ENCODE data around the gene PIP4K2B.

PIP4K2B gene

GRCh38 chr17:38748892-38749222 is 50.5 kb downstream of the PIP4K2B start:
- no peak for DNase-seq (ENCODE audit: low read depth)
- H3K4me3 ChIP-seq (ENCODE audit: low read length), result peak overlapping the region; percentile 100
- TF ChIP-seq, protein P1, sequence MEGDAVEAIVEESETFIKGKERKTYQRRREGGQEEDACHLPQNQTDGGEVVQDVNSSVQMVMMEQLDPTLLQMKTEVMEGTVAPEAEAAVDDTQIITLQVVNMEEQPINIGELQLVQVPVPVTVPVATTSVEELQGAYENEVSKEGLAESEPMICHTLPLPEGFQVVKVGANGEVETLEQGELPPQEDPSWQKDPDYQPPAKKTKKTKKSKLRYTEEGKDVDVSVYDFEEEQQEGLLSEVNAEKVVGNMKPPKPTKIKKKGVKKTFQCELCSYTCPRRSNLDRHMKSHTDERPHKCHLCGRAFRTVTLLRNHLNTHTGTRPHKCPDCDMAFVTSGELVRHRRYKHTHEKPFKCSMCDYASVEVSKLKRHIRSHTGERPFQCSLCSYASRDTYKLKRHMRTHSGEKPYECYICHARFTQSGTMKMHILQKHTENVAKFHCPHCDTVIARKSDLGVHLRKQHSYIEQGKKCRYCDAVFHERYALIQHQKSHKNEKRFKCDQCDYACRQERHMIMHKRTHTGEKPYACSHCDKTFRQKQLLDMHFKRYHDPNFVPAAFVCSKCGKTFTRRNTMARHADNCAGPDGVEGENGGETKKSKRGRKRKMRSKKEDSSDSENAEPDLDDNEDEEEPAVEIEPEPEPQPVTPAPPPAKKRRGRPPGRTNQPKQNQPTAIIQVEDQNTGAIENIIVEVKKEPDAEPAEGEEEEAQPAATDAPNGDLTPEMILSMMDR (IDR thresholded peaks at IDR 0.05; ENCODE audit: insufficient read depth, low read depth, low read length, missing control alignments), result no peak

GRCh38 chr17:38748149-38748891 is 51.0 kb downstream of the PIP4K2B start, which contains the start of gene PCGF2:
Gene PCGF2 (minus strand): TSS chr17:38748336. CDS start chr17:38740402, 7,934 bp downstream.
- peak; percentile 83 for DNase-seq (ENCODE audit: low read depth)
- peak within 1 kb of the TSS; percentile 100 for H3K4me3 ChIP-seq (ENCODE audit: low read length)
- TF ChIP-seq, protein P1 (IDR thresholded peaks at IDR 0.05; ENCODE audit: insufficient read depth, low read depth, low read length, missing control alignments), result no peak

DNA sequence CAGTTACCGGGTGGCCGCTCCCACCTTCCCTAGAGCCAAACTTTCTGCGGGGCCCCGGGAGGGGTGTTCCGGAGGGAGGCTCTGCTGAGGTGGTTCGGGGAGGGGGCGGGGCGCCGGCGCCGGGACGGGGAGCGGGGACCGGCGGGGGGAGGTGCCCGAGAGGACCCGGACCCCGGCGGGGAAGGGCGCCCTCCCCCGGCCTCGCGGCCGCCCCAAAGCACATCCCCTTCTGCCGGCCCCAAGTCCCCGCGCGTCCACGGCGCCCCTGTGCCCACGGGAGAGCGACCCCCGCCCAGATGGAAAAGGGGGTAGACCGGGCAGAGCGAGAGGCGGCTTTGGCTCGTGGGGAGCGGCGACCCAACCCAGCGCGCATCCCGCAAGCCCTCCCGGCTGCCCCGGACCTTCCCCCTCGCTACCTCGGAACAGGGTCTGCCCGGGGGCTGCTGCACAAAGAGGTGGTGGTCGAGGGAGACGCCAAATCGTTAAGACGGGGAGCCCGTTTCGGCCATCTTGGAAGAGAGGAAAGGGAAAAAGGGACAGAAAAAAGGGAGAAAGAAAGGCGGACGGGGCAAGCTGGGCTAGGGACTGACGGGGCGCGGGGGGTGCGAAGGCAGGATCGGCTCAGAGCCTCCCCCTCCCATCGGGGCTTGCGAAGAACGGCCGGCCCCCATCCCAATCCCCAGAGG is 51.8 kb downstream of the PIP4K2B start:
- TF ChIP-seq, protein P1 (IDR thresholded peaks at IDR 0.05; ENCODE audit: insufficient read depth, low read depth, low read length, missing control alignments), result no peak
- peak overlapping the region; percentile 100 for H3K4me3 ChIP-seq (ENCODE audit: low read length)

GRCh38 chr17:38746849-38747462 is 52.4 kb downstream of the PIP4K2B start:
- DNase-seq (ENCODE audit: low read depth), result no peak
- peak overlapping the region; percentile 100 for H3K4me3 ChIP-seq (ENCODE audit: low read length)
- TF ChIP-seq, protein P1 (IDR thresholded peaks at IDR 0.05; ENCODE audit: insufficient read depth, low read depth, low read length, missing control alignments), result no peak

More for the DNA sequence above, 51.8 kb downstream of the PIP4K2B start:
- no peak for DNase-seq (ENCODE audit: low read depth)

DNA sequence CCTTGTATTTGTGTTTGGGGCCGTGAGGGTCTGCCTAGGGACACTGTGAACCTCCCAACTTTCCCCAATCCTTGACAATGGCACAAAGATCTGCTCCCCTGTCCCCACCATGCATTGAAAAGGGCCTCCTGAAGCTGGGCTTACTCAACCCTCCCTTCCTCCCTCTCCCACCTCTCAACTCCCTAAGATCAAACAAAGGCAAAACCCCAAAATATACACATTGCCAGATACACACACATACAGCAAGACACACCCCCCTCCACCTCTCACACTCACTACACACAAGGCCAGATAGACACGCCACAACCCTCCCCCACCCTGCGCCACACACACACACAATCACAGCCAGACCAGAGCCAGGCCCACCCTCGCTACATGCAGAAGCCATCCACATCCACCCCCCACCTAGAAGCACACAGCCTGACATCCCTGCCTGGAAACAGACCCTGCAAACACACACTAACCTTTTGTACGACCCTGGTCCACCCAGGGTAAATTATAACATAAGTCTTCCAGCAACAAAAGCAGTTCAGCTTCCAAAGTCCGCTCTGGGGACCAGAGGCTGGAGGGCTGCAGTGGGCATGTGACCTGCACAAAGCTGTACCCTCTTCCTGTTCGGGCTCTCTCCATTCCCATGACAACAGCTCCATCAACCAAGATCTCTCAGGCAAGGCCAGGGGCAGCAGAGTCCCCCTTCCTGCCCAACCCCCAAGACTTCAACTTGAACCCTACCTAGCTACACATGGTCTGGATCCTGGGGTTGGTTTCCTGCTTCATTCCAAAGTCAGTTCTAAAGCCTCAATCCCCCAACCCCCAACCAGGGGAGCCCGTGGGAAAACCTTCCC is 53.1 kb downstream of the PIP4K2B start:
- DNase-seq (ENCODE audit: low read depth), result no peak
- H3K4me3 ChIP-seq (ENCODE audit: low read length), result peak overlapping the region; percentile 100
- TF ChIP-seq, protein P1 (IDR thresholded peaks at IDR 0.05; ENCODE audit: insufficient read depth, low read depth, low read length, missing control alignments), result no peak

DNA sequence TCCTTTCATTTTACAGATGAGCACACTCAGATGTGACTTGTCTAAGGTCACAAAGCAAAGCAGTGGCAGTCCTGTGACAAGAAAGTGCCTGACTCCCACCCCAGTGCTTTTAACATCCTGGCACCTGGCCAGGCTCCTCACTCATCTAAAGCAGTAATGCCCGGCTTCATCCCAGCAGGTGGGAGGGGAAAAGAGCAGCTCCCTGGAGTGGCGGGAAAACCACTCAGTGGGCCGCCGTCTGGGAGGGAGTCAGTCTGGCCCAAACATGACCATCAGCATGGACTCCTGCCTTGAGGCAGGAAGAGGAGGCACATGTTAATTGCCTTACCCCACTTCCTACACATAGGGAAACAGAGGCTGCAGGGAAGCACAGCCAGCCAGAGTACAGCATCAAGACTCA is 53.8 kb downstream of the PIP4K2B start:
- TF ChIP-seq, protein P1 (IDR thresholded peaks at IDR 0.05; ENCODE audit: insufficient read depth, low read depth, low read length, missing control alignments), result no peak
- H3K4me3 ChIP-seq (ENCODE audit: low read length), result no peak overlapping the region
- DNase-seq (ENCODE audit: low read depth), result no peak
